Transverse colon (tissue), 4 donors: ENCODE measurements around the gene TMEM52. TPM values are rescaled to one million over a fixed set of nuclear protein-coding genes. Genes with fewer than 3 reads are reported as not detected.

Source experiments
- DNase-seq: peaks from one replicate; pipeline ENCODE4 v3.0.0-alpha.2; 2019
- H3K27ac ChIP-seq, 4 donors: fragments of 200-600 bp; sonication (generic); 2 replicates each; pipeline ENCODE4 v1.5.1; 2016 to 2018; ENCODE audit warnings: inconsistent platforms in 4 of 4
- H3K27me3 ChIP-seq: fragments of 200-600 bp; sonication (generic); 2 replicates; pipeline ENCODE4 v1.5.1; 2017; ENCODE audit warnings: inconsistent platforms
- H3K36me3 ChIP-seq, 4 donors: fragments of 200-600 bp; sonication (generic); 2 replicates each; pipeline ENCODE4 v1.5.1; 2017 to 2019; ENCODE audit warnings: inconsistent platforms in 4 of 4
- H3K4me1 ChIP-seq, 4 donors: fragments of 200-600 bp; sonication (generic); 2 replicates each; pipeline ENCODE4 v1.5.1; 2017 to 2020; ENCODE audit warnings: inconsistent platforms in 4 of 4
- H3K4me3 ChIP-seq, 4 donors: fragments of 200-600 bp; sonication (generic); 1 replicate in 1 of 4; 2 replicates in 3 of 4; pipeline versions ENCODE4 v1.5.1 to v1.6.1; 2017 to 2019; ENCODE audit warnings: inconsistent platforms in 4 of 4
- H3K9me3 ChIP-seq, 2 donors: fragments of 200-600 bp; sonication (generic); 2 replicates each; pipeline ENCODE4 v1.5.1; 2017 to 2019; ENCODE audit warnings: inconsistent platforms in 2 of 2
- CTCF ChIP-seq, 5 experiments: fragments of 200-600 bp in 3 of 5; fragments of 450-650 bp in 2 of 5; sonication (generic) in 3 of 5; IDR thresholded peaks; 1 replicate in 2 of 5; 2 replicates in 3 of 5; pipeline ENCODE4 v1.5.1; 2016 to 2017; ENCODE audit warnings: antibody characterized with exemption in 5 of 5, inconsistent platforms in 3 of 5, mild to moderate bottlenecking in 2 of 5, moderate library complexity in 1 of 5
- EP300 ChIP-seq: sonication (generic); formaldehyde crosslinking; IDR thresholded peaks from one replicate; pipeline ENCODE4 v1.6.1; 2017; ENCODE audit warnings: antibody characterized with exemption, low read depth
- POLR2A ChIP-seq: fragments of 450-650 bp; IDR thresholded peaks from one replicate; pipeline ENCODE4 v1.6.1; 2016; ENCODE audit warnings: antibody characterized with exemption, mild to moderate bottlenecking, moderate library complexity
- POLR2AphosphoS5 ChIP-seq, 3 donors: sonication (generic); formaldehyde crosslinking; IDR thresholded peaks; one replicate each; pipeline ENCODE4 v1.6.1; 2016; ENCODE audit warnings: antibody characterized with exemption in 3 of 3
- WGBS, 2 donors: methylation state at CpG; one replicate each; pipeline ENCODE4 v1.1.5; 2018; ENCODE audit warnings: low coverage in 1 of 2; 5-methylcytosine and 5-hydroxymethylcytosine counted together
- in situ Hi-C, 4 donors: fragments of 200-750 bp; cut with MboI; loops; one replicate each; pipeline versions ENCODE4 v1.15.0 to v1.15.1; 2017; ENCODE audit warnings: low sequenced_read_pairs in 3 of 4, low pct_ligation_motif_present in 1 of 4, low pct_unique_long_range_greater_than_20kb in 1 of 4
- intact Hi-C: fragments of 100-400 bp; cut with DNase I; formaldehyde crosslinking; loops from one replicate; pipeline ENCODE4 v1.15.1; 2023; ENCODE audit warnings: low total_unique reads
- total RNA-seq, 4 donors: library from RNA; depleted of rRNA; stranded (reverse); fragments of >200 nt; gene quantifications; one replicate each; pipeline ENCODE4 v1.1.0, GENCODE V29; 2016

Gene TMEM52
- total RNA-seq, 4 donors from 2014 or later = 5.2 to 9.5 (median 5.3) TPM; not detected in 1

- in situ Hi-C loops = loop anchor here in 1 of 4 donors (10.0 kb wide), 1 partner anchor 87 kb away; no protein-coding TSS in a partner anchor
- 63% methylated on average over 13 of the region's 14 CpGs; no CpG with 5 or more reads in 1 of the 2 donors for WGBS, 2 donors
- H3K4me1 ChIP-seq = peaks cover 0 to 16% (median 9%) of the 10 kb centered on the region in 4 donors
Measured at GRCh38 chr1:1947493-1947892, 28.4 kb upstream of the TMEM52 start.

DNA sequence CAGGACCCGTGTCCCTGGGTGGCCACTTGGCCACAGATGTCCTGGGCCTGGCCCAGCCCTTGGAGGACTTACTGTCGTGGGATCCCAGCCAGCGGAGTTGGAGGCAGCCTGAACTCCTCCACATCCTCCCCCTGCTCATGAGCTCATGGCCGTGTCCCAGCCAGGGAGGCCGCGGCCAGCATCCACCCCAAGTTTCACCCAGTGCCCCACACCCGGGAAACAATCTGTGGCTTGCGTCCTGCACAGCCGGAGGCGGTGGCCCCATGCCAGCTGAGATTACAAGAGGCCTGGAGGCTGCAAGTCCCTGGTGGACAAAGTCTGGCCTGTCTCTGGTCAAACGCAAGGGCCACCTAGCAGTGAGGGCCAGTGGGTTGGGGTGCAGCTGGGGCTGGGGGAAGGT, 27.5 kb upstream of the TMEM52 start:
- Histone ChIP-seq H3K27ac (no peak overlapping the region), H3K4me1 (peaks cover 0 to 16% (median 11%) of the 10 kb centered on the region in 4 donors), H3K4me3 (no peak overlapping the region), H3K9me3 (no peaks in the 10 kb centered on the region), H3K27me3 (peaks cover 31% of the 10 kb centered on the region), H3K36me3 (no peaks in the 10 kb centered on the region)
- intact Hi-C loops (no loop called here), in situ Hi-C loops (loop anchor here in 1 of 4 donors (10.0 kb wide), 1 partner anchor 88 kb away; no protein-coding TSS in a partner anchor)
- no peak for DNase-seq
- no peak for TF ChIP-seq POLR2A
- TF ChIP-seq EP300 = no peak
- TF ChIP-seq CTCF (IDR thresholded peaks at IDR 0.05) = no peak
- no peak for TF ChIP-seq POLR2AphosphoS5 (IDR thresholded peaks at IDR 0.05)
- whole genome bisulfite sequencing, 2 donors = 76% methylated on average over 11 of the region's 11 CpGs; no CpG with 5 or more reads in 1 of the 2 donors

More at GRCh38 chr1:1947493-1947892, 28.4 kb upstream of the TMEM52 start:
- H3K27me3 ChIP-seq = peaks cover 23% of the 10 kb centered on the region
- no peak overlapping the region for H3K27ac ChIP-seq
- DNase-seq = no peak
- no peaks in the 10 kb centered on the region for H3K9me3 ChIP-seq
- H3K36me3 ChIP-seq = no peaks in the 10 kb centered on the region
- intact Hi-C loops = no loop called here
- no peak overlapping the region for H3K4me3 ChIP-seq
- TF ChIP-seq CTCF (IDR thresholded peaks at IDR 0.05) (no peak), POLR2AphosphoS5 (IDR thresholded peaks at IDR 0.05) (no peak), EP300 (no peak), POLR2A (no peak)

- intact Hi-C loops = no loop called here
- Histone ChIP-seq H3K27ac (no peak overlapping the region), H3K27me3 (peaks cover 27% of the 10 kb centered on the region), H3K4me3 (no peak overlapping the region), H3K36me3 (no peaks in the 10 kb centered on the region), H3K9me3 (no peaks in the 10 kb centered on the region), H3K4me1 (peaks cover 0 to 16% (median 11%) of the 10 kb centered on the region in 4 donors)
- TF ChIP-seq CTCF (IDR thresholded peaks at IDR 0.05) (no peak), POLR2A (no peak), EP300 (no peak), POLR2AphosphoS5 (IDR thresholded peaks at IDR 0.05) (no peak)
- DNase-seq = no peak
- in situ Hi-C loops = loop anchor here in 1 of 4 donors (10.0 kb wide), 1 partner anchor 89 kb away; no protein-coding TSS in a partner anchor
- WGBS, 2 donors = 89% methylated on average over 29 of the region's 29 CpGs; no CpG with 5 or more reads in 1 of the 2 donors
Measured at GRCh38 chr1:1945782-1946393, 26.8 kb upstream of the TMEM52 start.

DNA sequence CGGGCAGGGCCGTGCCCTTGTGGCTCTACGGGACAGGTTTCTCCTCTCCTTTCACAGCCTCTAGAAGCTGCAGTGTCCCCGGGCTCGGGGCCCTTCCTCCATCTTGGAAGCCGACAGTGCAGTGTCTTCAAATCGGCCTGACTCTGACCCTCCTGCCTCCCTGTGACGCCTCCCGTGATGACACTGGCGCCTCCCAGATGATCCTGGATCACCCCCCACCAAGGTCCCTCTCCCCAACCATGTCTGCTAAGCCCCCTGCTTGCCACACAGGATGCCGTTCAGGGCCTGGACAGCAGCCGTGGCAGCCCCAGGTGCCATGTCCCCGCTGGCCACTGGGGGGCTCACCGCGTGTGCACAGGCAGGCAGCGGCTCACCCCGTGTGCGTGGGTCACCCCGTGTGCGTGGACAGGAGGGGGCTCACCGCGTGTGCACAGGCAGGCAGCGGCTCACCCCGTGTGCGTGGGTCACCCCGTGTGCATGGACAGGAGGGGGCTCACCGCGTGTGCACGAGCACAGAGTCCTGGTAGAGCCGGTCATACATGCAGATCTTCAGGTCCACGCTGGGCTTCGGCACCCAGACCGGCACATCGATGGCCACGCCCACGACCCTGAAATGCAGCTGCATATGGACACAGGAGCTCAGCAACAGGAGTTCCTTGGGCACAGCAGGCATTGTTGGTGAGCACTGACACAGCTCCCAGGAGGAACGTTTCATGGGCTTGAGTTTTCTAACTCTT, 24.9 kb upstream of the TMEM52 start:
- intact Hi-C loops = no loop called here
- peaks cover 26% of the 10 kb centered on the region for H3K27me3 ChIP-seq
- peak; percentile 54 for DNase-seq
- in situ Hi-C loops = loop anchor here in 1 of 4 donors (10.0 kb wide), 1 partner anchor 91 kb away; no protein-coding TSS in a partner anchor
- no peak overlapping the region for H3K27ac ChIP-seq
- no peaks in the 10 kb centered on the region for H3K36me3 ChIP-seq
- H3K9me3 ChIP-seq = no peaks in the 10 kb centered on the region
- peaks cover 0 to 16% (median 11%) of the 10 kb centered on the region in 4 donors for H3K4me1 ChIP-seq
- 17 to 18% methylated on average over 4 to 28 of the region's 37 CpGs for WGBS, 2 donors
- H3K4me3 ChIP-seq = peak overlapping the region in 1 of 4 donors; percentile 17
- TF ChIP-seq POLR2AphosphoS5 (IDR thresholded peaks at IDR 0.05) = no peak
- peak; percentile 86 to 91 (median 89) for TF ChIP-seq CTCF (IDR thresholded peaks at IDR 0.05)
